Subcutaneous adipose tissue (tissue), 4 donors: ENCODE data around the gene FER. TPM values are rescaled to one million over a fixed set of nuclear protein-coding genes. Genes with fewer than 3 reads are reported as not detected.

Source experiments
- CTCF ChIP-seq: fragments of 450-650 bp; IDR thresholded peaks from one replicate; pipeline ENCODE4 v1.5.1; 2016; ENCODE audit warnings: low read depth, mild to moderate bottlenecking, control low read depth, antibody characterized with exemption, moderate library complexity
- total RNA-seq, 4 donors: library from RNA; depleted of rRNA; stranded (reverse); fragments of >200 nt; gene quantifications; one replicate each; pipeline ENCODE4 v1.1.0, GENCODE V29; 2016

The FER gene
- total RNA-seq, 4 donors from 2014 or later: 26.9 to 37.4 (median 27.6) TPM

GRCh38 chr5:109186759-109187158 lies 439.1 kb downstream of the FER start:
- TF ChIP-seq CTCF: no peak

- no peak for TF ChIP-seq CTCF
Observed at GRCh38 chr5:109191153-109191558, 443.5 kb downstream of the FER start.

GRCh38 chr5:109192027-109192426 lies 444.3 kb downstream of the FER start:
- no peak for TF ChIP-seq CTCF

GRCh38 chr5:109192555-109193281 lies 445.0 kb downstream of the FER start:
- no peak for TF ChIP-seq CTCF

- TF ChIP-seq CTCF: no peak
Observed at GRCh38 chr5:109195667-109196066, 448.0 kb downstream of the FER start.

- TF ChIP-seq CTCF: no peak
Observed at GRCh38 chr5:109196087-109196822, 448.6 kb downstream of the FER start.

- no peak for TF ChIP-seq CTCF
Observed at GRCh38 chr5:109196823-109197160, 449.1 kb downstream of the FER start.
